ENCODE data around the gene ARHGAP26.

DNA sequence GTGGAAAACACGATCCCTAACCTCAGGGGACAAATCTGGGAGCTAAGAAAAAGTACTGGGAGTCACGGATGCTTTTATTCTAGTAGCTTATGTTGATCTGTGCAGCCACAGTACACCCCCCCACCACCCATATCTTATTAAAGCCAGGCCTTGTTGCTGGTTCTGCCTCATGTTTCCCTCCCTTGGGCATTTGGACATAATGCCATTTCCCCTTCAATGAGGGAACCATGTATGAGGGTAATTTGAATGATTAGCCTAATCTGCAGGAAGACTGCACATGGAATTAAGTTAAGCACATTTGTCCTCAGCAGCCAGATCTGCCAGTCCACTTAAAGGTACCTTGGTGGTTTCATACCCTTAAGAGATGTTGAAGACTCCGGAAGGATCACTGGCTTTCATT lies 102.0 kb downstream of the ARHGAP26 start:
- TF ChIP-seq, protein P1, sequence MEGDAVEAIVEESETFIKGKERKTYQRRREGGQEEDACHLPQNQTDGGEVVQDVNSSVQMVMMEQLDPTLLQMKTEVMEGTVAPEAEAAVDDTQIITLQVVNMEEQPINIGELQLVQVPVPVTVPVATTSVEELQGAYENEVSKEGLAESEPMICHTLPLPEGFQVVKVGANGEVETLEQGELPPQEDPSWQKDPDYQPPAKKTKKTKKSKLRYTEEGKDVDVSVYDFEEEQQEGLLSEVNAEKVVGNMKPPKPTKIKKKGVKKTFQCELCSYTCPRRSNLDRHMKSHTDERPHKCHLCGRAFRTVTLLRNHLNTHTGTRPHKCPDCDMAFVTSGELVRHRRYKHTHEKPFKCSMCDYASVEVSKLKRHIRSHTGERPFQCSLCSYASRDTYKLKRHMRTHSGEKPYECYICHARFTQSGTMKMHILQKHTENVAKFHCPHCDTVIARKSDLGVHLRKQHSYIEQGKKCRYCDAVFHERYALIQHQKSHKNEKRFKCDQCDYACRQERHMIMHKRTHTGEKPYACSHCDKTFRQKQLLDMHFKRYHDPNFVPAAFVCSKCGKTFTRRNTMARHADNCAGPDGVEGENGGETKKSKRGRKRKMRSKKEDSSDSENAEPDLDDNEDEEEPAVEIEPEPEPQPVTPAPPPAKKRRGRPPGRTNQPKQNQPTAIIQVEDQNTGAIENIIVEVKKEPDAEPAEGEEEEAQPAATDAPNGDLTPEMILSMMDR (conservative IDR thresholded peaks at IDR 0.05; ENCODE audit: low read depth, low read length) = no peak
- TF ChIP-seq MXI1 (IDR thresholded peaks at IDR 0.05; ENCODE audit: borderline replicate concordance, low read depth, low read length) (no peak), POLR2A (IDR thresholded peaks at IDR 0.05; ENCODE audit: low read depth, low read length) (no peak), RAD21 (IDR thresholded peaks at IDR 0.05; ENCODE audit: low read length) (no peak), MAZ (IDR thresholded peaks at IDR 0.05; ENCODE audit: borderline replicate concordance, low read depth, low read length) (no peak), CEBPB (IDR thresholded peaks at IDR 0.05; ENCODE audit: low read depth, low read length) (no peak), CHD1 (IDR thresholded peaks at IDR 0.05; ENCODE audit: low read depth, low read length) (no peak), FOS (IDR thresholded peaks at IDR 0.05; ENCODE audit: low read depth, low read length) (no peak)
- TF ChIP-seq, protein P2, sequence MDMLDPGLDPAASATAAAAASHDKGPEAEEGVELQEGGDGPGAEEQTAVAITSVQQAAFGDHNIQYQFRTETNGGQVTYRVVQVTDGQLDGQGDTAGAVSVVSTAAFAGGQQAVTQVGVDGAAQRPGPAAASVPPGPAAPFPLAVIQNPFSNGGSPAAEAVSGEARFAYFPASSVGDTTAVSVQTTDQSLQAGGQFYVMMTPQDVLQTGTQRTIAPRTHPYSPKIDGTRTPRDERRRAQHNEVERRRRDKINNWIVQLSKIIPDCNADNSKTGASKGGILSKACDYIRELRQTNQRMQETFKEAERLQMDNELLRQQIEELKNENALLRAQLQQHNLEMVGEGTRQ (IDR thresholded peaks at IDR 0.05; ENCODE audit: low read depth, low read length) = no peak
